Fibroblast of the aortic adventitia (primary cell): Measurements from ENCODE around the gene ERCC6L2. TPM values are rescaled to one million over a fixed set of nuclear protein-coding genes. Genes with fewer than 3 reads are reported as not detected.

Experiments used
- DNase-seq: peaks from one replicate; pipeline ENCODE4 v3.0.0-alpha.2; 2010; ENCODE audit warnings: low read depth
- H3K4me3 ChIP-seq: 2 replicates; pipeline ENCODE4 v1.5.1; 2011; ENCODE audit warnings: low read depth, mild to moderate bottlenecking, control low read depth, low read length, moderate library complexity
- total RNA-seq: library from RNA; depleted of rRNA; stranded (reverse); fragments of >200 nt; gene quantifications from 2 replicates; pipeline ENCODE4 v1.2.3, GENCODE V29; 2012; ENCODE audit warnings: low replicate concordance
- TF ChIP-seq, protein P1 (sequence below): IDR thresholded peaks from 2 replicates; pipeline ENCODE4 v1.5.1; 2011; ENCODE audit warnings: mild to moderate bottlenecking, low read length, control low read depth, inconsistent platforms; ENCODE audit not compliant: insufficient read depth

The ERCC6L2 gene
- total RNA-seq, 1 donor = 93.3 TPM

DNA sequence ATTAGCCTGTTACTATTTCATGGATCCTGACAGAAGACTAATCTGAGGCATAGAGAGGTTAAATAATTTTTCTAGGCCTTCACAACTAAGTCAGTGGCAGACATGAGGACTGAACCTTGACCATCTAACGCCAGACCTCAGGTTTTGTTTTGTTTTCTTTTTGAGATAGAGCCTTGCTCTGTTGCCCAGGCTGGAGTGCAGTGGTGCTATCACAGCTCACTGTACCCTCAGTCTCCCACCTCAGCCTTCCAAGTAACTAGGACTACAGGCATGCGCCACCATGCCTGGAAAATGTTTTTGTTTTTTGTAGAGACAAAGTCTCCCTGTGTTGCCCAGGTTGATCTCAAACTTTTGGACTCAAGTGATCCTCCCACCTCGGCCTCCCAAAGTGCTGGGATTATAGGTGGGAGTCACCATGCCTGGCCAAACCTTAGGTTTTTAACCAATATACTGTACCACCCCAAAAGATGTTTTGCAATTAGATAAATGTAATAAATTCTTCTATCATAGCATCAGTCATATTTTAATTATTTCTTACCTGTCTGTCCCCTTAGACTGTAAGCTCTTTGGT is 35.4 kb downstream of the ERCC6L2 start:
- TF ChIP-seq, protein P1, sequence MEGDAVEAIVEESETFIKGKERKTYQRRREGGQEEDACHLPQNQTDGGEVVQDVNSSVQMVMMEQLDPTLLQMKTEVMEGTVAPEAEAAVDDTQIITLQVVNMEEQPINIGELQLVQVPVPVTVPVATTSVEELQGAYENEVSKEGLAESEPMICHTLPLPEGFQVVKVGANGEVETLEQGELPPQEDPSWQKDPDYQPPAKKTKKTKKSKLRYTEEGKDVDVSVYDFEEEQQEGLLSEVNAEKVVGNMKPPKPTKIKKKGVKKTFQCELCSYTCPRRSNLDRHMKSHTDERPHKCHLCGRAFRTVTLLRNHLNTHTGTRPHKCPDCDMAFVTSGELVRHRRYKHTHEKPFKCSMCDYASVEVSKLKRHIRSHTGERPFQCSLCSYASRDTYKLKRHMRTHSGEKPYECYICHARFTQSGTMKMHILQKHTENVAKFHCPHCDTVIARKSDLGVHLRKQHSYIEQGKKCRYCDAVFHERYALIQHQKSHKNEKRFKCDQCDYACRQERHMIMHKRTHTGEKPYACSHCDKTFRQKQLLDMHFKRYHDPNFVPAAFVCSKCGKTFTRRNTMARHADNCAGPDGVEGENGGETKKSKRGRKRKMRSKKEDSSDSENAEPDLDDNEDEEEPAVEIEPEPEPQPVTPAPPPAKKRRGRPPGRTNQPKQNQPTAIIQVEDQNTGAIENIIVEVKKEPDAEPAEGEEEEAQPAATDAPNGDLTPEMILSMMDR = no peak
- no peak for DNase-seq
- H3K4me3 ChIP-seq = no peak overlapping the region

- TF ChIP-seq, protein P1 = no peak
- no peak overlapping the region for H3K4me3 ChIP-seq
- DNase-seq = peak; percentile 13
These were observed 37.3 kb downstream of the ERCC6L2 start for GRCh38 chr9:95912773-95913172.

DNA sequence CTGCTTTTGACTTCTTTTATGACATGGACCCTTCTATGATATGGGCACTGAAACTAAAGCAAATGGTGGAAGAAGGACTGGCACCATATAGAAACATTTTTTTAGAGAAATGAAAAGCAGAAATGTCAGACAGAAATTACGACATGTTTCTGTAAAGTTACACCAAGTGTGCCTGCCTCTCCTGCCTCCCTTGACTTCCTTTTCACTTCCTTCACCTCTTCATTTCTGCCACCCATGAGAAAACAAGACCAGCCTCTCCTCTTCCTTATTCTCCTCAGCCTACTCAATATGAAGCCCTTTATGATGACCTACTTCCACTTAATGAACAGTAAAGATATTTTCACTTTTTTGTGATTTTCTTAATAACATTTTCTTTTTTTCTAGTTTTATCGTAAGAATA is 44.5 kb downstream of the ERCC6L2 start:
- no peak for DNase-seq
- H3K4me3 ChIP-seq = no peak overlapping the region
- TF ChIP-seq, protein P1 = no peak

DNA sequence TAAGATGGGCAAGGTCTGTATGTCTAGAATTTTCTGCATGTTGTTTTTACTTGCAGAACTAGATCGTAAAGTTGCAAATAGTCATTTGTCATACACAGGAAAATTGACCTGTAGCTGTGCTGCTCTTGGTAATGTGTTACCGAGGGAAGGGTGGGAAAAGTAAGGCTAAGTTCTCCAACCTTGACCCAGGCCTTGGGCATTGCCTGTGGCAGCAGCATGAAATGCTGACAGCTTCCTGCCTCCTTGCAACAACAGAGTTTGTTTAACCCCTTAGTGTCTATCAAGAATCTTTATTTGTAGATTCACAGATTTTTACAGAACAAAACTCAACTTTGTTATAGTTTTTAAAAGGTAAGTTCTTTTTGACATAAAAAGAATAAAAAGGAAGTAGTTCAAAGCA is 48.3 kb downstream of the ERCC6L2 start:
- DNase-seq = no peak
- TF ChIP-seq, protein P1 = no peak
- H3K4me3 ChIP-seq = no peak overlapping the region

GRCh38 chr9:95924987-95925386 is 49.5 kb downstream of the ERCC6L2 start:
- H3K4me3 ChIP-seq = no peak overlapping the region
- no peak for DNase-seq
- TF ChIP-seq, protein P1 = no peak

- no peak for DNase-seq
- H3K4me3 ChIP-seq = no peak overlapping the region
- TF ChIP-seq, protein P1 = no peak
These were observed 51.9 kb downstream of the ERCC6L2 start for GRCh38 chr9:95927271-95928004.
